ENCODE results near the gene INO80E. TPM values are rescaled to one million over a fixed set of nuclear protein-coding genes. Genes with fewer than 3 reads are reported as not detected.

INO80E gene
- total RNA-seq, 1 donor from 2014 or later: 29.0 TPM

GRCh38 chr16:29995324-29995910 is 624 bp upstream of the INO80E start, which contains the start of gene HIRIP3:
Gene HIRIP3 (minus strand): TSS chr16:29995617. CDS start chr16:29995605, 12 bp downstream.
- no peak for TF ChIP-seq CTCF (IDR thresholded peaks at IDR 0.05; ENCODE audit: borderline replicate concordance)
- Histone ChIP-seq H3K27me3 (ENCODE audit: low read depth) (no peaks in the 10 kb centered on the region), H3K9me3 (replicated peaks) (no peaks in the 10 kb centered on the region), H3K27ac (replicated peaks) (peak within 1 kb of the TSS; percentile 99), H3K4me1 (peaks cover 53% of the 10 kb centered on the region), H3K36me3 (peaks cover 53% of the 10 kb centered on the region), H3K4me3 (peak within 1 kb of the TSS; percentile 98)
- DNase-seq: peak; percentile 88
- intact Hi-C loops (cut with micrococcal nuclease): no loop called here

- no peak for DNase-seq
- Histone ChIP-seq H3K4me3 (peak overlapping the region; percentile 98), H3K4me1 (peaks cover 52% of the 10 kb centered on the region), H3K36me3 (peaks cover 51% of the 10 kb centered on the region), H3K27ac (replicated peaks) (peak overlapping the region; percentile 99), H3K27me3 (ENCODE audit: low read depth) (no peaks in the 10 kb centered on the region), H3K9me3 (replicated peaks) (no peaks in the 10 kb centered on the region)
- intact Hi-C loops (cut with micrococcal nuclease): no loop called here
- no peak for TF ChIP-seq CTCF (IDR thresholded peaks at IDR 0.05; ENCODE audit: borderline replicate concordance)
These were observed 767 bp downstream of the INO80E start for GRCh38 chr16:29996766-29997250.

GRCh38 chr16:29999605-30000004 is 3.6 kb downstream of the INO80E start:
- Histone ChIP-seq H3K27ac (replicated peaks) (no peak overlapping the region), H3K4me3 (no peak overlapping the region), H3K9me3 (replicated peaks) (no peaks in the 10 kb centered on the region), H3K4me1 (peaks cover 30% of the 10 kb centered on the region), H3K36me3 (peaks cover 31% of the 10 kb centered on the region), H3K27me3 (ENCODE audit: low read depth) (no peaks in the 10 kb centered on the region)
- intact Hi-C loops (cut with micrococcal nuclease): no loop called here
- no peak for DNase-seq
- TF ChIP-seq CTCF (IDR thresholded peaks at IDR 0.05; ENCODE audit: borderline replicate concordance): no peak

GRCh38 chr16:30000735-30001631 is 4.9 kb downstream of the INO80E start:
- intact Hi-C loops (cut with micrococcal nuclease): no loop called here
- Histone ChIP-seq H3K4me1 (peaks cover 26% of the 10 kb centered on the region), H3K27ac (replicated peaks) (no peak overlapping the region), H3K36me3 (peaks cover 31% of the 10 kb centered on the region), H3K27me3 (ENCODE audit: low read depth) (no peaks in the 10 kb centered on the region), H3K4me3 (no peak overlapping the region), H3K9me3 (replicated peaks) (no peaks in the 10 kb centered on the region)
- no peak for DNase-seq
- no peak for TF ChIP-seq CTCF (IDR thresholded peaks at IDR 0.05; ENCODE audit: borderline replicate concordance)

- Histone ChIP-seq H3K4me1 (peaks cover 9% of the 10 kb centered on the region), H3K27me3 (ENCODE audit: low read depth) (no peaks in the 10 kb centered on the region), H3K36me3 (peaks cover 27% of the 10 kb centered on the region), H3K4me3 (no peak overlapping the region), H3K27ac (replicated peaks) (no peak overlapping the region), H3K9me3 (replicated peaks) (no peaks in the 10 kb centered on the region)
- intact Hi-C loops (cut with micrococcal nuclease): no loop called here
- DNase-seq: no peak
- no peak for TF ChIP-seq CTCF (IDR thresholded peaks at IDR 0.05; ENCODE audit: borderline replicate concordance)
These were observed 6.7 kb downstream of the INO80E start for GRCh38 chr16:30002614-30003346.
